Measurements from ENCODE around the gene AP1B1. TPM values are rescaled to one million over a fixed set of nuclear protein-coding genes. Genes with fewer than 3 reads are reported as not detected.

Gene AP1B1
- total and polyA plus RNA-seq, 2 donors (not counting 1 experiment from before 2014, with no cell fraction given), result 139 to 174 TPM

DNA sequence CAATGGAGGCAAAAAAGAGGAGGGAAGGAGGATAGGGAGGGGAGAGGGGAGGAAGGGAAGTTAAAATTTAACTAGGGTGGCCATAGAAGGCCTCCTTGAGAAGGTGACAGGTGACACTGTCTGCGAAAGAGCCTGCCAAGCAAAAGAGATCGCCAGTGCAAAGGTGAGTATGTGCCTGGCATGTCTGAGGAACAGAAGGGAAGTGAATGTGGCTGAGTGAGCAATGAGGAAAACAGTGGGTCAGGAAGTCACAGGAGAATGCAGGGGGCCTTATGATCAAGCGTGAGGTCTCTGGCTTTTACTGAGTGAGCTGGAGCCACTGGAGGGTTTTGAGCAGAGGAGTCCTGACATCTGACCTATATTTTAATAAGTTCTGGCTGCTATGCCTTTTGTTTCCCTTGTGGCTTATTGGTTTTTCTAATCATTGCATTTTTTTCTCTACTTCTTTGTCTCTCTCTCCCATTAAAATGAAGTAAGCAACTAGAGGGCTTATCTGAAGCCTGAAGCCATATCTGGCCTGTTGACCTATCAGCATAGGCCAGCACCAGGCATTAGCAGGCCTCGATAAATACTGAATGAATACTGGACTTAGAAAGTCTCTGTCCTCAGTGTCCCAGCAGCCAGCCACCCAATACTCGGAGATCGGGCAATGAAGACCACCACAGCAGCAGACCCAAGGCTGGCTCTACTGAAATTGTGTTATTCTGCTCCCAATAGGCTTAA, 5.6 kb downstream of the AP1B1 start:
- Mint-ChIP-seq H3K4me3 (peak overlapping the region; percentile 65), H3K27ac (peak overlapping the region; percentile 64), H3K4me1 (peaks cover 88% of the 10 kb centered on the region), H3K27me3 (no peaks in the 10 kb centered on the region), H3K9me3 (ENCODE audit: insufficient read depth) (no peaks in the 10 kb centered on the region)
- WGBS (ENCODE audit: insufficient coverage), result 79% methylated on average over 6 of the region's 6 CpGs
- Histone ChIP-seq H3K27ac (ENCODE audit: low read length in 2 of 2) (peak overlapping the region in 1 of 2 donors; percentile 62), H3K4me1 (ENCODE audit: control insufficient read depth in 2 of 2, insufficient read depth in 2 of 2, low read length in 2 of 2) (peaks cover 84% of the 10 kb centered on the region in 2 donors), H4K20me1 (ENCODE audit: control insufficient read depth, insufficient read depth, low read length, poor library complexity, severe bottlenecking) (peaks cover 74% of the 10 kb centered on the region), H3K4me2 (replicated peaks; ENCODE audit: low read depth, low read length, poor library complexity, severe bottlenecking) (peak overlapping the region; percentile 31), H3K79me2 (ENCODE audit: control insufficient read depth, insufficient read depth, low read length) (peaks cover 86% of the 10 kb centered on the region), H2AFZ (ENCODE audit: insufficient read depth, low read depth, low read length, poor library complexity, severe bottlenecking) (no peak overlapping the region), H3K36me3 (replicated peaks in 1 of 2; ENCODE audit: control extremely low read depth in 1 of 2, control insufficient read depth in 1 of 2, extremely low read depth in 1 of 2, insufficient read depth in 2 of 2, low read length in 1 of 2) (peaks cover 4 to 59% of the 10 kb centered on the region in 2 experiments), H3K4me3 (ENCODE audit: control extremely low read depth in 1 of 5, extremely low read depth in 1 of 5, insufficient read depth in 1 of 5, low read depth in 2 of 5, low read length in 4 of 5) (no peak overlapping the region), H3K9me3 (ENCODE audit: control extremely low read depth in 1 of 3, control insufficient read depth in 2 of 3, insufficient read depth in 1 of 3, low read length in 2 of 3) (no peaks in the 10 kb centered on the region), H3K27me3 (replicated peaks in 1 of 4; ENCODE audit: control extremely low read depth in 1 of 4, control insufficient read depth in 3 of 4, insufficient read depth in 4 of 4, low read length in 3 of 4) (no peaks in the 10 kb centered on the region), H3K9ac (ENCODE audit: low read length) (peak overlapping the region; percentile 8)
- TF ChIP-seq EZH2 (IDR thresholded peaks at IDR 0.05; ENCODE audit: borderline replicate concordance, insufficient read depth, low read depth, low read length, poor library complexity, severe bottlenecking) (no peak), CTCF (IDR thresholded peaks at IDR 0.05) (no peak)
- POLR2A ChIA-PET, result no interaction called here
- no peak for ATAC-seq (ENCODE audit: low read depth)
- intact Hi-C loops (cut with micrococcal nuclease), result loop anchor here (10.0 kb wide), 1 partner anchor 308 kb away; the partner anchor contains the start of gene KREMEN1
- DNase-seq, result no peak
- CTCF ChIA-PET, result no interaction called here

- ChIA-PET CTCF (no interaction called here), POLR2A (interaction anchor here (0.6 kb wide), 1 partner anchor 16 kb away, joined by 3 read pairs; no protein-coding TSS in a partner anchor)
- no peak overlapping the region for H3K9ac ChIP-seq (ENCODE audit: low read length)
- H3K27me3 ChIP-seq (replicated peaks in 1 of 4; ENCODE audit: control extremely low read depth in 1 of 4, control insufficient read depth in 3 of 4, insufficient read depth in 4 of 4, low read length in 3 of 4), result no peaks in the 10 kb centered on the region
- Mint-ChIP-seq H3K9me3 (ENCODE audit: insufficient read depth) (no peaks in the 10 kb centered on the region), H3K4me1 (peaks cover 83% of the 10 kb centered on the region), H3K4me3 (no peak overlapping the region), H3K27me3 (no peaks in the 10 kb centered on the region), H3K27ac (peak overlapping the region; percentile 81)
- H3K4me3 ChIP-seq (ENCODE audit: control extremely low read depth in 1 of 5, extremely low read depth in 1 of 5, insufficient read depth in 1 of 5, low read depth in 2 of 5, low read length in 4 of 5), result no peak overlapping the region
- H4K20me1 ChIP-seq (ENCODE audit: control insufficient read depth, insufficient read depth, low read length, poor library complexity, severe bottlenecking), result peaks cover 92% of the 10 kb centered on the region
- 90% methylated on average over 6 of the region's 6 CpGs for WGBS (ENCODE audit: insufficient coverage)
- peaks cover 5 to 75% of the 10 kb centered on the region in 2 experiments for H3K36me3 ChIP-seq (replicated peaks in 1 of 2; ENCODE audit: control extremely low read depth in 1 of 2, control insufficient read depth in 1 of 2, extremely low read depth in 1 of 2, insufficient read depth in 2 of 2, low read length in 1 of 2)
- intact Hi-C loops (cut with micrococcal nuclease), result loop anchor here (10.0 kb wide), 1 partner anchor 306 kb away; the partner anchor contains the start of gene KREMEN1
- peaks cover 65 to 66% of the 10 kb centered on the region in 2 donors for H3K4me1 ChIP-seq (ENCODE audit: control insufficient read depth in 2 of 2, insufficient read depth in 2 of 2, low read length in 2 of 2)
- no peak overlapping the region for H2AFZ ChIP-seq (ENCODE audit: insufficient read depth, low read depth, low read length, poor library complexity, severe bottlenecking)
- ATAC-seq (ENCODE audit: low read depth) (no peak), DNase-seq (no peak)
- TF ChIP-seq CTCF (IDR thresholded peaks at IDR 0.05) (no peak), EZH2 (IDR thresholded peaks at IDR 0.05; ENCODE audit: borderline replicate concordance, insufficient read depth, low read depth, low read length, poor library complexity, severe bottlenecking) (no peak)
- no peaks in the 10 kb centered on the region for H3K9me3 ChIP-seq (ENCODE audit: control extremely low read depth in 1 of 3, control insufficient read depth in 2 of 3, insufficient read depth in 1 of 3, low read length in 2 of 3)
- H3K4me2 ChIP-seq (replicated peaks; ENCODE audit: low read depth, low read length, poor library complexity, severe bottlenecking), result no peak overlapping the region
- peaks cover 93% of the 10 kb centered on the region for H3K79me2 ChIP-seq (ENCODE audit: control insufficient read depth, insufficient read depth, low read length)
- peak overlapping the region in 1 of 2 donors; percentile 55 for H3K27ac ChIP-seq (ENCODE audit: low read length in 2 of 2)
Observed at GRCh38 chr22:29380856-29381255, 7.5 kb downstream of the AP1B1 start.

Measured in B cell (primary cell).